A172 (cell line): ENCODE results near the gene REXO2. TPM values are rescaled to one million over a fixed set of nuclear protein-coding genes. Genes with fewer than 3 reads are reported as not detected.

Experiments
- DNase-seq: peaks from one replicate; pipeline ENCODE4 v3.0.0-alpha.2; 2015; ENCODE audit warnings: low spot score
- total RNA-seq: library from RNA; depleted of rRNA; stranded (reverse); fragments of >200 nt; shearing (Covaris generic); gene quantifications from 2 replicates; pipeline ENCODE4 v1.2.3, GENCODE V29; 2014; rRNA removed

The REXO2 gene
- total RNA-seq, result 136 and 168 TPM in 2 replicates

DNA sequence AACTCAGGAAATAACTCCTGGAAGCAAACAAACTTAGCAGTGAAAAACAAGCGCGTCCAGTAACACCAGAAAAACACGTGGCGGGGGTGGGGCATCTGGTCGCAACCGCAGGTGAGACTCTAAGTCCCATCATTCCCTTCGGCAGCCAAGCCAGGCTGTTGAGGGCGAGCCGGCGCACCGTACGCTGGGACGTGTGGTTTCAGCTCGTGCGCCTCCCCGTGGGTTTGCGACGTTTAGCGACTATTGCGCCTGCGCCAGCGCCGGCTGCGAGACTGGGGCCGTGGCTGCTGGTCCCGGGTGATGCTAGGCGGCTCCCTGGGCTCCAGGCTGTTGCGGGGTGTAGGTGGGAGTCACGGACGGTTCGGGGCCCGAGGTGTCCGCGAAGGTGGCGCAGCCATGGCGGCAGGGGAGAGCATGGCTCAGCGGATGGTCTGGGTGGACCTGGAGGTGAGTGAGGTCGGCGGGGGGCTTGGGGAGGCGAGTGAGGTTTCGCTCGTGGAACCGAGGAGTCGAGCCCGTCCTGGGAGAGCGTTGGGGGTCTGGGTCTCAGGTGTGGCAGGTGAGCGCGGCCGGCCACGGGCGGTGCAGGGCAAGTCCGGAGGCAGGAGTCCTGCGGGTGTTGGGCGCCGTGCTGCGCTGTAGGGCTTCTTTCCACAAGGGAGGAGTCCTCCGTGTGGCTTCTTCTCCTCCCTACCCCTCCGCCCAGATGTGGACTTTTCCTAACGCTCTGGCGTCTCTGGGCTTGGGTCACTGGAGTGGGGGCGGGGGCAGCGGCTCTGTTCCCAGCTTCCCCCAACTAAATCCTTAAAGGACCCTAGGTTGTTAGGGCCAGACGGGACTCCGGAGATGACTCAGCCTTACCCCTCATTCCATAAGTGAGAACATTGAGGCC is at the start of gene REXO2:
Gene REXO2 (plus strand): TSS at position 239 of the 892 bp plus-strand sequence. CDS start 62 bp downstream, at position 301.
- DNase-seq, result peak; percentile 78

DNA sequence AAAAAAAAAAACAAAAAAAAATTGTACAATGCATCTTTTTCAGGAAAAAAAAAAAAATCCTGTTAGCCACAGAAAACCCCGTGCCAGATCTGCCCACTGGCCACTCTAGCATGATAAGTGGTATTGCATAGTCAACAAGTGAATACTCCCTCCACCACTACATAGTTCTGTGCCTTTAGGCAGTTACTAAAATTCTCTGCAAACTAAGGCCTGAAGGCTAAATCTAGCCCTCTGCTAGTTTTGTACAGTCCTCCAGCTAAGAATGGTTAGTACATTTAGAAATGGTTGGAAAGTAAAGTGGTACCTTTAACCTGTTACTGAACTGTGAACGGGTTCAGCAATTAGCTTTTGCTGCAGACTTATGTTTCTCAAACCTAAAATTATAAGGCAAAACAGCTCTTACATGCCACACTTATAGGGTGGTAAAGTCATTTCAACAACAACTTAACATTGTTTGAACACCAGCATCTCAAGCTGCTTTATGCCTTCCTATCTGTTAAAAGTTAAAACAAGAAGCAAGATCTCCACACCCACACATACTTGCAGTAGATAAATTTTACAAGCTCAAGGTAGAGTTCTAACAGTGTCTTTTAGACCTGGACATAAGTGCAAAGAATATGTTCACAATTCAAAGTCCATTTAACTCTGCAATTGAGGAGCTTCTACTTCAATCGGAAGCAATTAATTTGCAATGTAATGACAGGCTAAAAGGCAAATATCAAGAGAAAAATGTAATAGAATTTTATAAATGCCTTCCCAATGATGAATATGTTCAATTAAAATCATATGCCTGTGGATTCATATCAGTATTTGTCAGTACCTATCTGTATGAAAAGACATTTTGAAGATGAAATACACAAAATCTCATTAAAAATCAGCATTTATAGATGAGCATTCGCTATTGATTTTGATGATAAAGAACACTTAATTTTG is 46.3 kb upstream of the REXO2 start:
- DNase-seq, result no peak

DNA sequence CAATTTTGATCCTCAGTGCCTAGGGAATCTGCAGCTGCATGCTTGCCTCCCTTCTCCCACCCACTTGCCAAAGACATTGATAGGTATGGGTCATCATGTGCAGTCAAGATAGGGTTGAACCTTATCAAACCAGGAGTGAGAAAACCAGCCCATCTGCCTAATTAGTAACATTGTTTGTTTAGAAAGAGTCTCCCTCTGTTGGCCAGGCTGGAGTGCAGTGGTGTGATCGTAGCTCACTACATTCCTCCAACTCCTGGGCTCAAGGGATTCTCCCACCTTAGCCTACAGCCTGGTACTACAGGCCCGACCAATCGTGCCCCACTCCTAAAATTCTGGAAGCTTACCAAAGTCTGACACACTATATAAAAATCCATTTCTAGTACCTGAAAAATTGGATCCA is 43.5 kb upstream of the REXO2 start:
- DNase-seq, result peak; percentile 29

DNA sequence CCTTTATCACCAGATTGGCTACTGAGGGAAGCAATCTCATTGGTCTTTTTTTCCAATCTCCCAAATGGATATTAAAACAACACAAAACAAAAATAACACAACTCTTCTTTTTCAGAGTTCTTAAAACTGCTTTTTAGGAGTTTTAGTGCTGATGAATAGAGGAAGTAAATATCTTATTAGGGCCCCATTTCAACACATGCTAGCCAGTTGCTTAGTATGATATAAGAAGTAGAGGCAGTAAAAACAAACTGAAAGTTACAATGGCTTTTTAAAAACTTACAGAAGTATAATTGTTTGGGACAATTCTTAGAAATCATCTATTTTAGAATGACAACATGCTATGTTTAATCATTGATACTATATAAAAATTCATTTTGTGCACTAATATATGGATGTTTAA is 42.4 kb upstream of the REXO2 start:
- no peak for DNase-seq

DNA sequence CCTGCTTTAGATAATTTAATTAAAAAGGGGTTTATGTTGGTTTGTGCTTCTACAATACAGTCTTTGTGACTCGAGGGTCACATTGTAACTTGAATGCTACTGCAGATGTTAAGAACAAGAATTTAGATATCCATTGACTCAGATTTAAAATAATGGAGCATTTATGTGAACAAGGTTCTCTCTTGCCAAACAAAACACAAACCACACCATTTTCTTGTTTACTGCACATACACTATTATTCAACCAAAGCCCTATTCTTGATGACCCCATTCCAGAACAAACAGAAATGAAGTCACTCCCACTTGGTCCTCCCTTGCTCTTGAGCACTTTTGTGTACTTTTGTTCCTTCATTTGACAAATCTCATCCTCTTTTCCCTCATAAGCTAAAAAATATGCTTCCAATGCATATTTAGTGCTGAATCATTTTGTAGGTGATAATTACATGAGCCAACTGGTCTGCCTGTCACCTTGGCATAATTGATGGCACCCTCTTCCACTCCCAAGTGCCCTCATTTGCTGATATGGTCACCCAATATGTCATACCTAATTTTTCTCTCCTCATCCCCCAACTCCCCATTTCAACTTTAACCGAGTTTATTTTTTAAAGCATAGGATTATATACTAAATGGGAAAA is 41.8 kb upstream of the REXO2 start:
- no peak for DNase-seq

DNA sequence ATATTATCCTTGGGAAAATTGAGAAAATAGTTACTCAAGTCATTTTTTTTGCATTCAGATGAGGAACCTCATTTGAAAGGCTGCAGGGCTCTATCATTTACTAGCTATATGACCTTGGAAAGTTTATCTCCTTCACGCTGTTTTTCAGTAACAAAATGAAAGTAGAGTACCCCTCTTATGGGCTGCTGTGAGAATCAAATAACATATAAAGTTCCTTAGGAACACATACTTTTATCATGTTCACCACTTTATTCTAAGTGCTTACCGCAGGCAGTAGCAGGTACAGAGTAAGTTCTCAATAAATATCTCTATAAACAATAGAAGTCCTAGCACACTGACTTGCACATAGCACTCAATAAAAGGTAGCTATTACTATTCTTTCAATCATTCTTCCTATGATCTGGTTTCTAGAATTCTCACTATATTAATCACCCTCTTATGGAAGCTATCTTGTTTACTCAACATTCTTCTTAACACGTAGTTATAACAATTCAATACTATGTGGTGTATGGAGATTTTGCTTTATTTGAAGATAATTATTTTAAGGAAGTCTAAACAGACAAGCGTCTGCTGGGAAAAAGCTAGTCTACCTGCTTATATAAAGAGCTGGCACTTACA is 40.9 kb upstream of the REXO2 start:
- no peak for DNase-seq

DNA sequence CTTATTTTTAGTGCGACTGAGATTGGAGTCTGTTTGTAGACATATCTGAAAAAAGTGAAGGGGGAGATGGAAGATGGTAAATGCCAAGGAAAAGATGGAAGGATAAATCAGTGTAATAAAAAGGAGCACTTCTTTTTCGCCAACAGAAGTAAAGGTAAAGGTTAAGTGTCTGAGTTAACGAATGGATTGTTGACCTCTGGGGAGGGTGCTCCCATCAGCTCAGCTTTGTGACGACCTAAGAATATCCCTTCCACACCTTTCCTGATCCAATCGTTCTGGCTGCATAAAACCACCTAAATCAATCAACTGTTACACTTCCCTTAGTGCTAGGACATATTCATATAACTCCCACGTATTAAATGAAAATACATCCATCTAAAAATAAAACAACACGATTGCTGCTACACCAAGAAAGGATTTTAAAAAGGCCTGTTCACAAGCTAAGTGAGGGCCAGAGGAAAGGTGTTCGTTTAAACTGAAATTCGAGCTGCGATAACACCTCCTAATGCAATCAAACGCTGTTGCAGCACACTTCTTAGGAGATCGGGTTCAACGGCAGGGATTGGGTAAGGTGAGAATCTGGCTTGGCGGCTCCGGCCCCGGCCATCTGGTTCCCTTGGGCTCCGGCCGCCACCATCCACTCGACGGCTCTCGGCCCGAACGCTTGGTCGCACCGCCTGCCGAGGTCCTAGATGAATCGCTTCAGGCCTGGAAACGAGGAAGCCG is 39.6 kb upstream of the REXO2 start:
- no peak for DNase-seq

DNA sequence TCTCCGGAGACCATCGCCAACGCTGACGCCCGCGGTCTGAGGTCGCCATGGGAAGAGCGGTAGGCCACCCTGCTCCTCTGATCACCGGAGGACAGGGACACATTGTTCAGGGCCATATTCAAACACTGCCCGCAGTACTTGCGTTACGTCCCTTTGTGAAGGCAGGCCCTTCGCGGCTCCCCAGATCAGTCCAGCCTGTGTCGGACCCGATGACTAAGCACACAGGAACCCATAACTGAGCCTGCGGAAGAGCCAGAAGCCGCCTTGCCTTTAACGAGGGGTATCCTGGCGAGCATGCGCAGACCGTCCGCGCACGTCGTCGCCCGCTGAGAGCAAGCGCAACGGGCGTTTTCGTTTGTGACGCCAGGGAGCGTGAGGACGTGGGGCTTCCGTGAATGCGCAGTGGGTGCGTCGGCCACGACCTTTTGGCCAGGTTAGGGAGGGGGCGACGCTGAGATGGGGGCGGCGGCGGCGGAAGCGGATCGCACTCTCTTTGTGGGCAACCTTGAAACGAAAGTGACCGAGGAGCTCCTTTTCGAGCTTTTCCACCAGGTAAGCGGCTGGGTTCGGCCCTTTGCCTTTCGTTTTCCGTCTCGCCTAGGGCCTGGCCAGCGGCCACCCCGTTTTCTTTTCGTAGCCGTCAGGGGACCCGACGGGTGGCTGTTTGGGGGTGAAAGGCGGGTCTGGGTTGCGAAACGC is 38.9 kb upstream of the REXO2 start, which contains the start of the genes C11orf71 and RBM7:
Gene C11orf71 (minus strand): TSS at position 296 of the 699 bp plus-strand sequence. CDS start 180 bp downstream, at position 116.
Gene RBM7 (plus strand): TSS at position 451 of the 699 bp plus-strand sequence. CDS start 6 bp downstream, at position 457.
- DNase-seq, result peak; percentile 91

DNA sequence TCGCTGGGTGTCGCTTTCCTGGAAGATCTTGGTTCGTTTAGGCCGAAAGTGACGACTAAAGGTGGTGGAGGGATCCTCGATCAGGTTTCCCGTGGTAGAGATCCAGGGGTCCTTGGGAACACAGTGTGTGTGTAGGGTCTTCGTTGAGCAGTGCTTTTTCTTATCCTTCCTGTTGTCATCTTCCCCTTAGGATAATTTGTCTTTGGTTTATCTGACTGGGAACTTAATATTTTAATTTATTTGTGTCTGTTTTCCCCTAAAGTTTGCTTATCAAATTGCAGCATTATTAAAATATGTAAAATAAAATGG is 38.4 kb upstream of the REXO2 start:
- no peak for DNase-seq

DNA sequence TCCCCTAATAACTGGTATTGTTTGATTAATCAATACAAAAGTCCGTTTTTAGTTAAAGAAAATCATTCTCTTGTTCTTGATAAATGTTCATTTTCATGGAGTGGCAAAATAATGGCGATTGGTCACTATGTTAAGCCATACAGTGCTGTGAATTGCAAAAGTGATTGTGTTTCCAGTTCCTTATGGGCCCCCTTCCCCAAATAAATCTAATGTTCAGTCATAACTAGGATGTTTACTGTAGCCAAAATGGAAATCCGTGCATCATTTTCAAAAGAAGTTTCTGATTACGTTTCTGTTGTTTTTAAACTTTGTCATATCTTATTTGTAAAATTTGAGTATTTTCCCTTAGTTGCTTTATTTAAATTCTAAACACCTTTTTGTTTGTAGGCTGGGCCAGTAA is 38.0 kb upstream of the REXO2 start:
- DNase-seq, result no peak

DNA sequence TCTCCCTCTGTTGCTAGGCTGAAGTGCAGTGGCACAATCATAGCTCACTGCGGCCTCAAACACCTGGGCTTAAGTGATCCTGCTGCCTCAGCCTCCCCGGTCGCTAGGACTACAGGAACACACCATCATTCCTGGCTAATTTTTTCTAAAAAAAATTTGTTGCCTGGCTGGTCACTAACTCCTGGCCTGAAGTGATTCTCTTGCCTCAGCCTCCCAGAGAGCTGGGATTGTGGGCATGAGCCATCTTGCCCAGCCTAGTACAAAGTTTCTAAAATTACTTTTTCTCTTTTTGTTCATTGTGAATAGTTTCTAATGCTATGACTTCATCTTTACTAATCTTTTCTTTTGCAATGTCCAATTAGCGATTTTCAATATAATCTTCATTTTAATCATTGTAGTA is 26.3 kb upstream of the REXO2 start:
- DNase-seq, result no peak

DNA sequence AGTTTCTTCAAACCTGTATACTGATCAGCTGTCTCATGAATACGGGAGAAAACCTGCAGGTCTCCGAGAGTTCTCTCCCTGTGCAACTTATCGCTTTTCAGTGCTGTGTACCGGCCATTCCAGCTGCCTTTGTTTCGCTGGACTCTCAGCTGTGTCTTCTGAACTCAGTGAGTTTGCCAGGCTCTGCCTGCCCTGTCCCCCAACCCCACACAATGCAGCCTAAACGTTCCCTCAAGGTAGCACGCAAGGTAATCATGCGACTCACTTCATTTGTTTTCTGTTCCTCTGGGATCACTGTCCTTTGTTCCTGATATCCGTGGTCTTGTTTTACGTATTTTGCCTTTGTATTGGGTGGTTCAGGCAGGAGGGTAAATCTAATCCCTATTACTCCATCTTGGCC is 25.3 kb upstream of the REXO2 start:
- DNase-seq, result no peak

DNA sequence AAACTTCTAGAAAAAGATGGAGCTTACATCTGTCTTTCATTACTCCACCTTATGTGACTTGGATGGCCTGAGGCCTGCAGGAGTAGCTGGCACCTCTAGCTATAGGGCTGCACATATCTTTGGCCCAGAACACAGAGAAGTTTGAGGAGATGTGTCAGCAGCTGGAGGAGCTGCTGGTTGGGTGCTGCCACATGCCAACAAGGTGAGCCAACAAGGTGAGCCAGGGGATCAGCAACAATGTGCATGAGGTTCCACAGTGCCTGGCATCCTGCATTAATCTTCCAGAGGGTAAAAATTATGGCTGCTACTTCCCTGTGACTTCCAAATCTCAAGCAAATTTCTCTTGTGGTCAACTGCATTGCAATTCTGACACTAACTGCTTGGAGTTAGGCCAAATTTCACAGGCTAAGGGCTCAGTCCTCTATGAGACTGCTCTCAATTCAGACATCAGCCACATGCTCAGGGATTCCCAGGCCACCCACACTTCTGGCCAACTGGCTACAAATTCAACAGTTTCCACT is 22.8 kb upstream of the REXO2 start:
- DNase-seq, result no peak

DNA sequence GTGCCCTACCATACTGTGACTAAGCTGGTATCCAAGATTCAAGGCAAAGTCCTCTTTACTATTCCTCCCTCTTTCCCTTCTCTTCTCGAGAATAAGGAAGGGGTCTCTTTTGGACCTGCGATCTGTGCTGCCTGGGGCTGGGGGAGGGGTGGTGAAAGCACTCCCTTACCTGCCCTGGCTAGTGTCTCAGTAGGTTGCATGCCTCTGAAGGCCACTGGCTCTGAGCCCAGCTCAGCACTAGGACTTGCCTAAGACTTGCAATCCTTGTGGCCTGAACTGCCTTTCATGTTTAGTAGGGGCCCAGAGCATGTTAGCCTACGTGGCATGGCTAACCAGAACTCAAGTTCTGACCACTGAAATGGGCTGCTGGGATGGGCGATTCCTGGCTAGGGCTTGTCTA is 13.0 kb upstream of the REXO2 start:
- no peak for DNase-seq

DNA sequence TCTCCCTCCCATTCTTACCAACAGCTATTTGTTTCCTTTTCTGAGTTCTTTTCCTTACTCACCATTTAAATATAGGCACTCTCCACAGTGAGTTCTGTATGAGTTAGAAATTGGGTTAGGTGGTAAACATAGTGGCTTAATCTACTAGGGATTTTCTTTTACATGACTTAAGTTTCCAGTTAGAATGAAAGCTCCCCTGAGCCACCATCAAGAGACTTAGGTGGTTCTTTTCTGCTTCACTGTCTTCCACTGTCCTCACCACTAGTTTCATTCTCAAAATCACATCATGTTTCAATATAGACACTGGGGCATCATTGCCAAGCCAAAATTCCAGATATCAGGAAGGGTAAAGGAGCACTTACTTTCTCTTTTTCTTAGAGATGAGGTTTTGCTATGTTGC is 9.0 kb upstream of the REXO2 start:
- DNase-seq, result no peak

DNA sequence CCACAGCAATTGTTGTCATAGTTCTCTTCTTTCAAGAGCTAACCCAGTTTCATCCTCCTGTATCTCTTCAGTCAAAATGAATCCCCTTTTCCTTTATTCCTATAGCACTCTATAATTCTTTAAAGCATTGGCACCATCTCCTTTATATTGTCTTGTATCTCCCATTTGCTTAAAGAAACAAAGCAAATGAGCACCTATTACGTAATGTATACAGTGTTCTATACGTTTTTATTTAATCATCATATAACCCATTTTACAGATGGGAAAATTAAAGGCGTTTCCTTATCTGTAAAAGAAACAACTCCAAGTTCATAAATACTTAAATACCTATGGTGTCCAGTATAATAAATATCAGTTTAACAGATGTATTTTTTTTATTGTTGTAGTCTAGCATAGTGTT is 6.4 kb upstream of the REXO2 start:
- no peak for DNase-seq

DNA sequence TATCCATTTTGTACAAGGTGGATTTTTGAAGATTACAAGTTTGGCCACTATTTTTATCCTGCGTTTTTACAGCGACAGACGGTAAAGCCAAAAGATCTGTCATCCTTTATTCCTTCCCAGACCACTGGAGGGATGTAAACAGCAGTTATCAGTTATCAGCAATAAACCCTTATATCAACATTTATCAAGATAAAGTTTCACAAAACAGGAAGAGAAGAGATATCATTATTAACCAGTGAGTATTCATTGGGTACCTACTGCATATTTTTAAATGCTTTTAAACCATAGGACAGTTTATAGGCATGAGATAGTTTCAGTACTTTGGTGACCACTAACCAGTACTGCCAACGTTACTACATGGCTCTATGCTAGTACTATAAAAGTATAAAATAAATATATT is 5.9 kb upstream of the REXO2 start:
- DNase-seq, result no peak

DNA sequence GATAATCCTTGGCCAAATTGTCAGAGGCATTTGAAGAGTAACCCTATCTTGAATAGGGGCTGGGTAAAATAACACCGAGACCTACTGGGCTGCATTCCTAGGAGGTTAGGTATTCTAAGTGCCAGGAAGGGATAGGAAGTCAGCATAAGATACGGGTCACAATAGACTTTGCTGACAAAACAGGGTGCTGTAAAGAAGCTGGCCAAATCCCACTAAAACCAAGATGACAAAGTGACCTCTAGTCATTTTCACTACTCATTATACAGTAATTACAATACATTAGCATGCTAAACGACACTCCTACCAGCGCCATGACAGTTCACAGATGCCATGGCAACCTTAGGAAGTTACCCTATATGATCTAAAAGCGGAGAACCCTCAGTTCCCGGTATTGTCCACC is 964 bp upstream of the REXO2 start:
- no peak for DNase-seq

DNA sequence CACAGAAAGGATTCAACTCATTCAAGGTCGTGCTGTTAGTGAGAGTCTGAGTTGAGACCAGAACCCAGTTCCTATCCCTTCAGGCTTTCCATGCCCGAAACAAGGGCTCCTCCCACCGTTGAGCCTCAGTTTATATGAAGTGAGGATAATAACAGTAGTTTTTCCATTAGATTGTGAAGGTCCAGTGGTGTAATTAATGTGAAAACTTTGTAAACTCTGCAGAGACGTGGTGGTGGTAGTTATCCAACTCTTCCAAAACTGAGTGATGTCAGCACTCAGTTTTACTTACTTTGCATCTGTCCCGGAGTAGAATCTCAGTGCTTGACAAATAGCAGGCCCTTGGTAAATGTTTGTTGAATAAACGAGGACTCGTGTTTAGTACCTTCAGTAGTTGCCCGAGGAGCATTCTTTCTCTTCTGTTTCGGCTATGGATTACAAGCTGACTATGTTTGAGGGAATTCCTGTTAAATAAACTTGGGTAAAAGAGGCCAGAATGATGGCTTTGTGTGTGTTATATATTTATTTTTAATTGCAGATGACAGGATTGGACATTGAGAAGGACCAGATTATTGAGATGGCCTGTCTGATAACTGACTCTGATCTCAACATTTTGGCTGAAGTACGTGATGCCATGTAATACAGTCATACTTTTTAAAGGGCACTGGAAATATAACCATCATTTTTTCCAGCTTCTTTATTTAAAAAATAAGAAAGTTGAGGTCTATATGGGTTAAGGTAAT is 1.0 kb downstream of the REXO2 start:
- DNase-seq, result no peak
